ENCODE results near the gene PLXNB2. TPM values are rescaled to one million over a fixed set of nuclear protein-coding genes. Genes with fewer than 3 reads are reported as not detected.

PLXNB2 gene
- total RNA-seq, 1 experiment from 2014 or later: 227 TPM

GRCh38 chr22:50264946-50265669 lies 42.3 kb downstream of the PLXNB2 start:
- intact Hi-C loops (cut with micrococcal nuclease; ENCODE audit: unreplicated experiment): no loop called here
- TSS peak; percentile 65 for BruUV-seq (replicated peaks)
- no peak overlapping the region for H3K27ac ChIP-seq (ENCODE audit: low read length)
- no peaks in the 10 kb centered on the region for H3K9me3 ChIP-seq (ENCODE audit: control insufficient read depth, insufficient read depth, low read depth, low read length)
- ChIA-PET POLR2A (no interaction called here), CTCF (no interaction called here)
- no peak for DNase-seq (ENCODE audit: low read depth, low spot score)
- H3K36me3 ChIP-seq (ENCODE audit: control insufficient read depth, insufficient read depth, low read length): no peaks in the 10 kb centered on the region; the same call in 1 of the 2 replicates
- ATAC-seq: no peak
- H3K27me3 ChIP-seq (ENCODE audit: control insufficient read depth, insufficient read depth, low read length): no peaks in the 10 kb centered on the region
- peaks cover 21% of the 10 kb centered on the region for H3K4me1 ChIP-seq (ENCODE audit: control insufficient read depth, insufficient read depth, low read length)
- in situ Hi-C loops (cut with HindIII; ENCODE audit: low pct_unique_long_range_greater_than_20kb, low sequenced_read_pairs): no loop called here
- H3K4me3 ChIP-seq (ENCODE audit: low read depth in 2 of 2, low read length in 2 of 2): no peak overlapping the region
- TF ChIP-seq POLR2AphosphoS5 (IDR thresholded peaks at IDR 0.05; ENCODE audit: low read depth, low read length) (no peak), TCF7L2 (IDR thresholded peaks at IDR 0.05; ENCODE audit: low read depth, low read length) (no peak)

- Histone ChIP-seq H3K27ac (ENCODE audit: low read length) (no peak overlapping the region), H3K9me3 (ENCODE audit: control insufficient read depth, insufficient read depth, low read depth, low read length) (no peaks in the 10 kb centered on the region), H3K36me3 (ENCODE audit: control insufficient read depth, insufficient read depth, low read length) (no peaks in the 10 kb centered on the region; the same call in 1 of the 2 replicates), H3K27me3 (ENCODE audit: control insufficient read depth, insufficient read depth, low read length) (no peaks in the 10 kb centered on the region), H3K4me3 (ENCODE audit: low read depth in 2 of 2, low read length in 2 of 2) (no peak overlapping the region), H3K4me1 (ENCODE audit: control insufficient read depth, insufficient read depth, low read length) (peaks cover 24% of the 10 kb centered on the region)
- no TSS peak for BruUV-seq (replicated peaks)
- POLR2A ChIA-PET: interaction anchor here (0.5 kb wide), 1 partner anchor 73 kb away, joined by 3 read pairs; no protein-coding TSS in a partner anchor
- ATAC-seq: no peak
- in situ Hi-C loops (cut with HindIII; ENCODE audit: low pct_unique_long_range_greater_than_20kb, low sequenced_read_pairs) (no loop called here), intact Hi-C loops (cut with micrococcal nuclease; ENCODE audit: unreplicated experiment) (no loop called here)
- no peak for TF ChIP-seq CTCF (IDR thresholded peaks at IDR 0.05)
- TF ChIP-seq POLR2AphosphoS5 (IDR thresholded peaks at IDR 0.05; ENCODE audit: low read depth, low read length): no peak
- TF ChIP-seq SIN3A (IDR thresholded peaks at IDR 0.05; ENCODE audit: borderline replicate concordance, insufficient read depth, low read depth, low read length): no peak
- no peak for TF ChIP-seq TCF7L2 (IDR thresholded peaks at IDR 0.05; ENCODE audit: low read depth, low read length)
- no peak for TF ChIP-seq REST (IDR thresholded peaks at IDR 0.05; ENCODE audit: insufficient read depth in 1 of 2, low read depth in 2 of 2, low read length in 1 of 2)
- CTCF ChIA-PET: no interaction called here
- DNase-seq (ENCODE audit: low read depth, low spot score): no peak
Measured at GRCh38 chr22:50264104-50264745, 43.2 kb downstream of the PLXNB2 start.

Data from Panc1 (cell line).